WTC11 (cell line): ENCODE measurements around the gene ABCA1. TPM values are rescaled to one million over a fixed set of nuclear protein-coding genes. Genes with fewer than 3 reads are reported as not detected.
A peak's percentile ranks its signal among the peaks of the same experiment; 100 is the strongest.

Experiments
- ATAC-seq: fragments of 200-7000 bp; cut with Tn5 transposase; 2 replicates; pipeline ENCODE4 v1.10.0; 2021; ENCODE audit warnings: mild to moderate bottlenecking, moderate library complexity
- CTCF ChIA-PET: fragments of 300-600 bp; sonication (Branson Sonifier 250); formaldehyde crosslinking; loops from one replicate; lab custom pipeline; 2021; ENCODE audit warnings: antibody characterized with exemption; lab: Charles Lee
- POLR2A ChIA-PET: fragments of 350-600 bp; sonication (Branson Sonifier 250); formaldehyde crosslinking; loops from one replicate; lab custom pipeline; 2021; ENCODE audit warnings: antibody characterized with exemption; lab: Charles Lee
- DNase-seq: peaks from one replicate; pipeline ENCODE4 v3.0.0; 2021; ENCODE audit warnings: low spot score
- H3K27ac Mint-ChIP-seq: 2 replicates; pipeline ENCODE4 v1.8.0; 2021; ENCODE audit warnings: mixed read lengths
- H3K27me3 Mint-ChIP-seq: 2 replicates; pipeline ENCODE4 v1.8.0; 2021; ENCODE audit warnings: low read depth, mild to moderate bottlenecking, moderate library complexity, mixed read lengths
- H3K36me3 Mint-ChIP-seq: 2 replicates; pipeline ENCODE4 v1.8.0; 2021; ENCODE audit warnings: mixed read lengths
- H3K4me1 Mint-ChIP-seq: 2 replicates; pipeline ENCODE4 v1.8.0; 2022; ENCODE audit warnings: mixed read lengths
- H3K4me3 Mint-ChIP-seq: 2 replicates; pipeline ENCODE4 v1.8.0; 2021; ENCODE audit warnings: mild to moderate bottlenecking, moderate library complexity, mixed read lengths
- H3K9me3 Mint-ChIP-seq: 2 replicates; pipeline ENCODE4 v1.8.0; 2021; ENCODE audit warnings: mixed read lengths
- ATF1 ChIP-seq: sonication (generic); formaldehyde crosslinking; IDR thresholded peaks from 2 replicates; pipeline ENCODE4 v1.8.1; 2023; ENCODE audit warnings: mild to moderate bottlenecking, moderate library complexity, missing genetic modification reagents
- CBFB ChIP-seq: sonication (generic); formaldehyde crosslinking; IDR thresholded peaks from 2 replicates; pipeline ENCODE4 v1.8.1; 2022; ENCODE audit warnings: mild to moderate bottlenecking, low read depth, missing genetic modification reagents
- E2F4 ChIP-seq: sonication (generic); formaldehyde crosslinking; IDR thresholded peaks from 2 replicates; pipeline ENCODE4 v1.8.1; 2022; ENCODE audit warnings: low read depth, mild to moderate bottlenecking, moderate library complexity, missing genetic modification reagents, borderline replicate concordance
- E2F5 ChIP-seq: sonication (generic); formaldehyde crosslinking; IDR thresholded peaks from 2 replicates; pipeline ENCODE4 v1.8.1; 2022; ENCODE audit warnings: mild to moderate bottlenecking, moderate library complexity, missing genetic modification reagents
- ERG ChIP-seq: fragments of 250-450 bp; sonication (Bioruptor Pico); IDR thresholded peaks from 2 replicates; pipeline ENCODE4 v1.8.0; 2021; ENCODE audit warnings: mild to moderate bottlenecking
- ESRRA ChIP-seq: sonication (generic); formaldehyde crosslinking; IDR thresholded peaks from 2 replicates; pipeline ENCODE4 v1.8.1; 2022; ENCODE audit warnings: mild to moderate bottlenecking, missing genetic modification reagents, borderline replicate concordance
- FOXJ3 ChIP-seq: sonication (generic); formaldehyde crosslinking; IDR thresholded peaks from 2 replicates; pipeline ENCODE4 v1.9.0; 2021; ENCODE audit warnings: missing genetic modification reagents, mild to moderate bottlenecking, borderline replicate concordance
- GTF2I ChIP-seq: fragments of 250-450 bp; sonication (Bioruptor Pico); conservative IDR thresholded peaks from 2 replicates; pipeline ENCODE4 v1.4.0; 2021; ENCODE audit warnings: mild to moderate bottlenecking
- IRF1 ChIP-seq: sonication (generic); formaldehyde crosslinking; IDR thresholded peaks from 2 replicates; pipeline ENCODE4 v1.8.0; 2023; ENCODE audit warnings: missing genetic modification reagents
- JAZF1 ChIP-seq: fragments of 250-450 bp; sonication (Bioruptor Pico); IDR thresholded peaks from 2 replicates; pipeline ENCODE4 v1.9.0; 2021; ENCODE audit warnings: moderate library complexity, mild to moderate bottlenecking, inconsistent platforms
- JUN ChIP-seq: sonication (generic); formaldehyde crosslinking; IDR thresholded peaks from 2 replicates; pipeline ENCODE4 v1.8.0; 2023; ENCODE audit warnings: mild to moderate bottlenecking, missing genetic modification reagents
- MYBL2 ChIP-seq: sonication (generic); formaldehyde crosslinking; IDR thresholded peaks from 2 replicates; pipeline ENCODE4 v1.8.1; 2023; ENCODE audit warnings: mild to moderate bottlenecking, moderate library complexity, missing genetic modification reagents
- NR3C1 ChIP-seq: sonication (generic); formaldehyde crosslinking; conservative IDR thresholded peaks from 2 replicates; pipeline ENCODE4 v1.8.1; 2023; ENCODE audit warnings: low read depth, mild to moderate bottlenecking, missing genetic modification reagents
- OVOL2 ChIP-seq: fragments of 250-450 bp; sonication (Bioruptor Pico); IDR thresholded peaks from 2 replicates; pipeline ENCODE4 v1.9.0; 2021; ENCODE audit warnings: mild to moderate bottlenecking, borderline replicate concordance
- PRRX2 ChIP-seq: fragments of 250-450 bp; sonication (Bioruptor Pico); IDR thresholded peaks from 2 replicates; pipeline ENCODE4 v1.8.0; 2021; ENCODE audit warnings: mild to moderate bottlenecking
- TEAD1 ChIP-seq: sonication (generic); formaldehyde crosslinking; IDR thresholded peaks from 2 replicates; pipeline ENCODE4 v1.8.0; 2022; ENCODE audit warnings: mild to moderate bottlenecking, missing genetic modification reagents
- USF1 ChIP-seq: sonication (generic); formaldehyde crosslinking; IDR thresholded peaks from 2 replicates; pipeline ENCODE4 v1.8.0; 2022; ENCODE audit warnings: mild to moderate bottlenecking, missing genetic modification reagents
- ZNF671 ChIP-seq: fragments of 250-450 bp; sonication (Bioruptor Pico); IDR thresholded peaks from 2 replicates; pipeline ENCODE4 v1.8.0; 2021; ENCODE audit warnings: mild to moderate bottlenecking
- ZSCAN18 ChIP-seq: fragments of 250-450 bp; sonication (Bioruptor Pico); IDR thresholded peaks from 2 replicates; pipeline ENCODE4 v2.1.2; 2022; ENCODE audit warnings: mild to moderate bottlenecking, moderate library complexity
- total RNA-seq: library from RNA; stranded (reverse); gene quantifications from 3 replicates; pipeline ENCODE4 v1.2.3, GENCODE V29; 2021

Gene ABCA1
- total RNA-seq, 1 experiment from 2014 or later, result 7.8 TPM

GRCh38 chr9:104944356-104944755 is 16.4 kb upstream of the ABCA1 start:
- Mint-ChIP-seq H3K4me3 (no peak overlapping the region), H3K4me1 (peaks cover 10% of the 10 kb centered on the region), H3K36me3 (no peaks in the 10 kb centered on the region), H3K9me3 (peaks cover 2% of the 10 kb centered on the region; the same call in 1 of the 2 replicates), H3K27ac (no peak overlapping the region), H3K27me3 (no peaks in the 10 kb centered on the region)
- ATAC-seq, result no peak
- ChIA-PET POLR2A (no interaction called here), CTCF (no interaction called here)
- TF ChIP-seq ESRRA (CRISPR knock-in tag) (no peak), ZSCAN18 (CRISPR knock-in tag) (no peak), CBFB (CRISPR knock-in tag) (no peak), FOXJ3 (no peak), E2F4 (CRISPR knock-in tag) (no peak), TEAD1 (CRISPR knock-in tag) (no peak), ERG (CRISPR knock-in tag) (no peak)
- no peak for DNase-seq

GRCh38 chr9:104941597-104941996 is 13.6 kb upstream of the ABCA1 start:
- DNase-seq (no peak), ATAC-seq (no peak)
- Mint-ChIP-seq H3K27me3 (no peaks in the 10 kb centered on the region), H3K27ac (0 out of 2 replicates have a peak overlapping the region, but pooled peaks have one; percentile 19), H3K4me1 (peaks cover 13% of the 10 kb centered on the region), H3K36me3 (no peaks in the 10 kb centered on the region), H3K9me3 (peaks cover 4% of the 10 kb centered on the region; the same call in 1 of the 2 replicates), H3K4me3 (no peak overlapping the region)
- ChIA-PET CTCF (no interaction called here), POLR2A (no interaction called here)
- TF ChIP-seq USF1 (CRISPR knock-in tag), result no peak
- no peak for TF ChIP-seq E2F5
- TF ChIP-seq JUN (CRISPR knock-in tag), result no peak
- no peak for TF ChIP-seq ATF1
- no peak for TF ChIP-seq MYBL2
- TF ChIP-seq OVOL2 (CRISPR knock-in tag), result no peak
- no peak for TF ChIP-seq IRF1 (CRISPR knock-in tag)
- no peak for TF ChIP-seq PRRX2
- TF ChIP-seq GTF2I, result no peak
- no peak for TF ChIP-seq NR3C1 (CRISPR knock-in tag)
- TF ChIP-seq ZNF671 (CRISPR knock-in tag), result no peak
- TF ChIP-seq JAZF1, result no peak
